Adrenal gland (tissue), 12 donors: ENCODE measurements around the gene NXF1. TPM values are rescaled to one million over a fixed set of nuclear protein-coding genes. Genes with fewer than 3 reads are reported as not detected.

Source experiments
- DNase-seq, 7 donors: peaks; one replicate each; pipeline ENCODE4 v3.0.0-alpha.2; 2019 to 2020
- H3K27ac ChIP-seq, 5 donors: fragments of 200-600 bp; sonication (generic) in 4 of 5; 1 replicate in 3 of 5; 2 replicates in 2 of 5; pipeline versions ENCODE4 v1.5.1 to v1.8.0; 2016 to 2020; ENCODE audit warnings: mild to moderate bottlenecking in 1 of 5
- H3K27me3 ChIP-seq: fragments of 200-600 bp; 2 replicates; pipeline ENCODE4 v1.8.0; 2021
- H3K36me3 ChIP-seq, 2 donors: fragments of 200-600 bp; replicated peaks in 1 of 2; 1 replicate in 1 of 2; 2 replicates in 1 of 2; pipeline versions ENCODE4 v1.5.1 to v1.8.0; 2018 to 2022
- H3K4me1 ChIP-seq, 2 donors: fragments of 200-600 bp; replicated peaks in 1 of 2; 1 replicate in 1 of 2; 2 replicates in 1 of 2; pipeline versions ENCODE4 v1.5.1 to v1.8.0; 2018 to 2021
- H3K4me3 ChIP-seq, 4 donors: fragments of 200-600 bp; sonication (generic) in 3 of 4; one replicate each; pipeline ENCODE4 v1.5.1; 2016 to 2018
- H3K9me3 ChIP-seq, 3 donors: fragments of 200-600 bp; sonication (generic) in 1 of 3; replicated peaks in 1 of 3; 1 replicate in 2 of 3; 2 replicates in 1 of 3; pipeline versions ENCODE4 v1.5.1 to v1.8.0; 2016 to 2021
- POLR2A ChIP-seq, 2 donors: fragments of 450-650 bp; IDR thresholded peaks; one replicate each; pipeline ENCODE4 v1.6.1; 2017; ENCODE audit warnings: antibody characterized with exemption in 2 of 2, mild to moderate bottlenecking in 2 of 2, moderate library complexity in 1 of 2
- WGBS, 4 donors: extraction: QIAGEN DNeasy Blood & Tissue Kit in 2 of 4; methylation state at CpG; one replicate each; pipeline versions ENCODE4 v1.1.5 to v1.1.7; 2013 to 2017; 5-methylcytosine and 5-hydroxymethylcytosine counted together
- intact Hi-C, 2 donors: fragments of 100-400 bp; cut with DNase I; formaldehyde crosslinking; loops; one replicate each; pipeline versions ENCODE4 v1.14.1 to v1.15.0; 2022 to 2023
- polyA plus RNA-seq, 3 donors: library from polyadenylated mRNA; stranded (reverse); fragments of 200-250 nt in 2 of 3; fragments of 350-450 nt in 1 of 3; fragmentation: Illumina TruSeq in 1 of 3; extraction: RNeasy Lipid Tissue Mini Kit (QIAGEN cat#74804) in 1 of 3; gene quantifications; one replicate each; pipeline ENCODE4 v1.2.3, GENCODE V29; 2013 to 2014
- total RNA-seq, 9 donors: library from RNA; depleted of rRNA in 4 of 9; stranded (reverse); fragments of >200 nt in 4 of 9; fragments of 120-200 nt in 1 of 9; fragmentation: NEBNext Ultra II Directional in 1 of 9; extraction: Animal tissue kit (Norgen Biotek cat#: 25700) in 1 of 9; gene quantifications; one replicate each; pipeline versions ENCODE4 v1.1.0 to v1.2.4, GENCODE V29; 2013 to 2023
- TF ChIP-seq, protein P1 (sequence below), 6 experiments: fragments of 450-650 bp in 4 of 6; fragments of 200-600 bp in 2 of 6; sonication (generic) in 1 of 6; IDR thresholded peaks; 1 replicate in 5 of 6; 2 replicates in 1 of 6; pipeline versions ENCODE4 v1.5.1 to v1.8.0; 2016 to 2021; ENCODE audit warnings: antibody characterized with exemption in 6 of 6, mild to moderate bottlenecking in 2 of 6, moderate library complexity in 1 of 6
- donor health status: healthy with polysubstance abuse.
- donor health status: Bipolar disorder and iron deficiency.
- donor health status: DM: yes; HTN: yes; CAD: no.
- donor health status: DM: no; HTN: no; CAD: no.
- donor health status: DM: no; HTN: no; CAD: no.
- donor health status: DM: yes; HTN: yes; CAD: no.

The NXF1 gene
- total and polyA plus RNA-seq, 12 donors, result 32.8 to 274 (median 79.4) TPM

DNA sequence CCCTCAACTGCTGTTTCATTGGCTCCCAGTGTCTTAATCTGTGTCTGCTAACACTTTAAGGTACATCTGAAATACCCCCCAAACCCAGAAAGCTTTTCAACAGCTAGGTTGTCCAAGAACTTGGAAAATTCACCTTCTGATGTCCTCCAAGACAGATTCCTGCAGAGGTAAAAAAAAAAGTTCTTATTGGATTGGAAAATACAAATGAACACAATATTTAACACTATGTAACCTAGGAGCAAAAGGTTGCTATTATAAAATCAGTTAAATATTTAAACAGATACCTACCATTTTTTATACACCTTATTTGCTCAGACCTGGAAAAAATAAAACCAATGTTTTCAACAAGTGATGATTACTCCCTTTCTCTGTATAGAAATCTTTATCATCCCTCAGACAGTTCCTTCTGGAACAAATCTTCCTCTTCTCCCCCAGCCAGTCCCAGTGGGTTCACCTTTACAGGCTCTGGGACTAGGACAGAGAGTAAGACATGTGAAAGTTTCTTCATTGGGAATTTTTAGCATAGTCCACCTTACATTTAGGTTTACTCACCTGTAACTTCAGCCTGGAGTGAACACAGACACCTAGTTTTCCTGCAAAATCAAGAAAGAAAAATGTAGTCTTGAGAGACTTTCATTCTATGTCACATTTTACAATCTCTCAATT is 47.4 kb upstream of the NXF1 start:
- no peaks in the 10 kb centered on the region for H3K9me3 ChIP-seq
- no peak for DNase-seq
- H3K27ac ChIP-seq, result no peak overlapping the region
- TF ChIP-seq, protein P1, sequence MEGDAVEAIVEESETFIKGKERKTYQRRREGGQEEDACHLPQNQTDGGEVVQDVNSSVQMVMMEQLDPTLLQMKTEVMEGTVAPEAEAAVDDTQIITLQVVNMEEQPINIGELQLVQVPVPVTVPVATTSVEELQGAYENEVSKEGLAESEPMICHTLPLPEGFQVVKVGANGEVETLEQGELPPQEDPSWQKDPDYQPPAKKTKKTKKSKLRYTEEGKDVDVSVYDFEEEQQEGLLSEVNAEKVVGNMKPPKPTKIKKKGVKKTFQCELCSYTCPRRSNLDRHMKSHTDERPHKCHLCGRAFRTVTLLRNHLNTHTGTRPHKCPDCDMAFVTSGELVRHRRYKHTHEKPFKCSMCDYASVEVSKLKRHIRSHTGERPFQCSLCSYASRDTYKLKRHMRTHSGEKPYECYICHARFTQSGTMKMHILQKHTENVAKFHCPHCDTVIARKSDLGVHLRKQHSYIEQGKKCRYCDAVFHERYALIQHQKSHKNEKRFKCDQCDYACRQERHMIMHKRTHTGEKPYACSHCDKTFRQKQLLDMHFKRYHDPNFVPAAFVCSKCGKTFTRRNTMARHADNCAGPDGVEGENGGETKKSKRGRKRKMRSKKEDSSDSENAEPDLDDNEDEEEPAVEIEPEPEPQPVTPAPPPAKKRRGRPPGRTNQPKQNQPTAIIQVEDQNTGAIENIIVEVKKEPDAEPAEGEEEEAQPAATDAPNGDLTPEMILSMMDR (IDR thresholded peaks at IDR 0.05), result no peak
- no peak for TF ChIP-seq POLR2A (IDR thresholded peaks at IDR 0.05)
- peaks cover 0 to 32% of the 10 kb centered on the region in 2 donors for H3K36me3 ChIP-seq
- H3K4me1 ChIP-seq, result peaks cover 12 to 21% of the 10 kb centered on the region in 2 donors
- no peak overlapping the region for H3K4me3 ChIP-seq
- intact Hi-C loops, result no loop called here
- H3K27me3 ChIP-seq, result no peaks in the 10 kb centered on the region

DNA sequence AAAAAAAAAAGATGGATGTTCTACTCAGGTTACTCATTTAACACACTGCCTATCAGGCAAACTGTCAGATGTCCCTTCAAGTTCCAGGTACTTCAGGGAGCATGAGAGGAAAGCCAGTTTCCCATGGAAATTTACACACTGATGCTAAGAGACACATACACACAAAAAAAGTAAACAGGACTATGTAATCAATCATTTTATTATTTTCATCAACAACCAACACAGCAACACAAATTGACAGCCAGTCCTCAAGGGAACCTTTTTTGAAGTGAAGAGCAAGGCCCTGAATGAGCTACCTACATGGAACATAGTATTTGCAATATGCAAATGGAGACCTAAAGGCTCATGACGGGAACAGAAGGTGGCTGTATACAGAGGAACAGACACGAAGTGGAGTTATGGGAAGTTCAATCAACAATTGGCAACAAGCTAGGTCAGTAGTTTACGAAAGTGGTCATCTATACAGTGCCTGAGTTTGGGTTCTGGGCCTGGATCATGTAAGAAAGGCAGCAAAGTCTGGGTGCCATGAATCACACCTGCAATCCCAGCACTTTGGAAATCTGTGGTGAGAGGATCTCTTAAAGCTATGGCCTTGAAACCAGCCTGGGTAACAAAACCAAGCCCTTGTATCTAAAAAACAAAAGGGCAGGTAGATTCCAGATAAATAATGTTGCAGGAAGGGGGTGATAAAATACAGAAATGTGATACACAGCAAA is 46.7 kb upstream of the NXF1 start:
- H3K27ac ChIP-seq, result no peak overlapping the region
- H3K4me3 ChIP-seq, result no peak overlapping the region
- no peak for DNase-seq
- H3K27me3 ChIP-seq, result no peaks in the 10 kb centered on the region
- intact Hi-C loops, result no loop called here
- TF ChIP-seq, protein P1 (IDR thresholded peaks at IDR 0.05), result no peak
- TF ChIP-seq POLR2A (IDR thresholded peaks at IDR 0.05), result no peak
- peaks cover 0 to 32% of the 10 kb centered on the region in 2 donors for H3K36me3 ChIP-seq
- H3K4me1 ChIP-seq, result peaks cover 12 to 21% of the 10 kb centered on the region in 2 donors
- WGBS, 4 donors, result 36 to 73% (median 54%) methylated on average over 3 of the region's 3 CpGs
- no peaks in the 10 kb centered on the region for H3K9me3 ChIP-seq

DNA sequence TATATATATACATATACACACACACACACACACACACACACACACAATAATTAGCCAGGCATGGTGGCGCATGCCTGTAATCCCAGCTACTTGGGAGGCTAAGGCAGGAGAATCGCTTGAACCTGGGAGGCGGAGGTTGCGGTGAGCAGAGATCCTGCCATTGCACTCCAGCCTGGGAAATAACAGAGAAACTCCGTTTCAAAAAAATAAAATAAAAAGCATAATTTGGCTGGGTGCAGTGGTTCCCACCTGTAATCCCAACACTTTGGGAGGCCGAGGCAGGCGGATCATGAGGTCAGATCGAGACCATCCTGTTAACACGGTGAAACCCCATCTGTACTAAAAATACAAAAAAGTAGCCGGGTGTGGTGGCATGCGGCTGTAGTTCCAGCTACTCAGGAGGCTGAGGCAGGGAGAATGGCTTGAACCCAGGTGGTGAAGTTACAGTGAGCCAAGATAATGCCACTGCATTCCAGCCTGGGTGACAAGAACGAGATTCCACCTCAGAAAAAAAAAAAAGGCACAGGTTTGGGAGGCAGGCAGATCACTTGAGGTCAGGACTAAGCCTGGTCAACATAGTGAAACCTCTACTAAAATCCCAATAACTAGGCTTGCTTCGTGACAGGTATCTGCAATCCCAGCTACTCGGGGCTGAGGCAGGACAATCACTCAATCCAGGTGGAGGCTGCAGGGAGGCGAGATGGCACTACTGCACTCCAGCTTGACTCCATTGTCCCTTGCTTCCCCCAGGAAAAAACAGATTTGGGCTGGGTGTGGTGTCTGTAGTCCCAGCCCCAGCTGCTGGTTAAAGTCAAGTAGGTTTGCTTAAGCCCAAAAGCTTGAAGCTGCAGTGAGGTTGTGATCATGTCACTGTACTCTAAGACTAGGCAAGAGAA is 45.9 kb upstream of the NXF1 start:
- H3K36me3 ChIP-seq, result peaks cover 0 to 32% of the 10 kb centered on the region in 2 donors
- peaks cover 9 to 17% of the 10 kb centered on the region in 2 donors for H3K4me1 ChIP-seq
- no peak overlapping the region for H3K4me3 ChIP-seq
- WGBS, 4 donors, result 68 to 76% (median 73%) methylated on average over 13 to 15 of the region's 15 CpGs
- no peaks in the 10 kb centered on the region for H3K9me3 ChIP-seq
- no peak for DNase-seq
- no peak overlapping the region for H3K27ac ChIP-seq
- intact Hi-C loops, result no loop called here
- no peak for TF ChIP-seq POLR2A (IDR thresholded peaks at IDR 0.05)
- TF ChIP-seq, protein P1 (IDR thresholded peaks at IDR 0.05), result no peak
- no peaks in the 10 kb centered on the region for H3K27me3 ChIP-seq

DNA sequence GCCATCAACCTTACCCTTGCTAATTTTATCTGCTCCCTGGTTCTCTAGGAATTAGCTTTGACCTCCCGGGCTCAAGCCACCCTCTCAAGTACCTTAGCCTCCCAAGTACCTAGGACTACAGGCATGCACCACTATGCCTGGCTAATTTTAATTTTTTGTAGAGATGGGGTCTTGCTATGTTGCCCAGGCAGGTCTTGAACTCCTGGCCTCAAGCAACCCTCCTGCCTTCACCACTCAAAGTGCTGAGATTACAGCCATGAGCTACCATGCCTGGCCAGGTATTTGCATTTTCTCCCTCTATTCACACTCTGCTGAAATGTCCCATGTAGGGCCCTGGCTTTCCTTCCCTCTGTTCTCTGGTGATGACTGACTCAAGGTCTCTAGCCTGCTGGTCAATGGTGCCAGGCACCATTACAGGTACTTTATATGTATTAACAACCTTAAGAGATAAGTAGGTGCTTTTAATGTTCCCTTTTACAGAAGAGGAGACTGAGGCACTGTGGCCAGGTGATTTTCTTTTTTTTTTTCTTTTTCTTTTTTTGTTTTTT is 42.6 kb upstream of the NXF1 start:
- Histone ChIP-seq H3K9me3 (no peaks in the 10 kb centered on the region), H3K4me1 (no peaks in the 10 kb centered on the region), H3K27ac (no peak overlapping the region), H3K27me3 (no peaks in the 10 kb centered on the region), H3K4me3 (no peak overlapping the region), H3K36me3 (peaks cover 0 to 16% of the 10 kb centered on the region in 2 donors)
- WGBS, 4 donors, result 91 to 100% (median 93%) methylated on average over 1 of the region's 1 CpG
- intact Hi-C loops, result no loop called here
- no peak for DNase-seq
- no peak for TF ChIP-seq POLR2A (IDR thresholded peaks at IDR 0.05)
- TF ChIP-seq, protein P1 (IDR thresholded peaks at IDR 0.05), result no peak
